Stimulated activated CD8-positive, alpha-beta memory T cell treated with anti-CD3 and anti-CD28 coated beads, Interleukin-2, amount 100 ng/mL, for 1 hour (primary cell): Measurements from ENCODE around the gene CYP8B1.
A peak's percentile ranks its signal among the peaks of the same experiment; 100 is the strongest.

Experiments
- DNase-seq, 2 donors: peaks; one replicate each; pipeline ENCODE4 v3.0.0-alpha.2; 2020; ENCODE audit warnings: low read depth in 2 of 2

The CYP8B1 gene, protein sequence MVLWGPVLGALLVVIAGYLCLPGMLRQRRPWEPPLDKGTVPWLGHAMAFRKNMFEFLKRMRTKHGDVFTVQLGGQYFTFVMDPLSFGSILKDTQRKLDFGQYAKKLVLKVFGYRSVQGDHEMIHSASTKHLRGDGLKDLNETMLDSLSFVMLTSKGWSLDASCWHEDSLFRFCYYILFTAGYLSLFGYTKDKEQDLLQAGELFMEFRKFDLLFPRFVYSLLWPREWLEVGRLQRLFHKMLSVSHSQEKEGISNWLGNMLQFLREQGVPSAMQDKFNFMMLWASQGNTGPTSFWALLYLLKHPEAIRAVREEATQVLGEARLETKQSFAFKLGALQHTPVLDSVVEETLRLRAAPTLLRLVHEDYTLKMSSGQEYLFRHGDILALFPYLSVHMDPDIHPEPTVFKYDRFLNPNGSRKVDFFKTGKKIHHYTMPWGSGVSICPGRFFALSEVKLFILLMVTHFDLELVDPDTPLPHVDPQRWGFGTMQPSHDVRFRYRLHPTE

DNA sequence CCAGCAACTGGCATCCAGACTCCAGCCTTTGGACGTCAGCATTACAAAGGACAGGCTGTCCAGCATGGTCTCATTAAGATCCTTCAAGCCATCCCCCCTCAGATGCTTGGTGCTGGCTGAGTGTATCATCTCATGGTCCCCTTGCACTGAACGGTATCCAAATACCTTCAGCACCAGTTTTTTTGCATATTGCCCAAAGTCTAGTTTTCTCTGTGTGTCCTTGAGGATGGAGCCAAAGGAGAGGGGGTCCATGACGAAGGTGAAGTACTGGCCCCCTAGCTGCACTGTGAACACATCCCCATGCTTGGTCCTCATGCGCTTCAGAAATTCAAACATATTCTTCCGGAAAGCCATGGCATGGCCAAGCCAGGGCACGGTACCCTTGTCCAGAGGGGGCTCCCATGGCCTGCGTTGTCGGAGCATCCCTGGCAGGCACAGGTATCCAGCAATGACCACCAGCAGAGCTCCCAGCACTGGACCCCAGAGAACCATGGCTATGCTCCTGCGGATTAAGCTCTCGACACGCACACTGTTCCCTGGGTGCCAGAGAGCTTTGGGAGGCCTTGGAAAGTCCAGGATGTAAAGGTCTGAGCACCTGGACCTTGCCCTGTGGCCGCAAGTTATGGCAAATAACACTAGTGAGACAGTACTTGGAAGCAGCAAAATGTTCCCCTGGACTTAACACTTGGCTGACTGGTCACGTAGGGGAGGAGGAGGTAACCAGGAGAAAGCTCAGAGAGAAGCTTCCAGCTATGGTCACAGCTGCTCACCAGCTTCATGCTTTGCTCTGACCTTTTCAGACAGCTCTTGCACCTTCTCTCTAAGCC, at the start of gene CYP8B1:
CYP8B1 (minus strand) TSS at position 555 of the 827 bp plus-strand sequence; CDS start at position 492, 63 bp downstream.
- DNase-seq: no peak

DNA sequence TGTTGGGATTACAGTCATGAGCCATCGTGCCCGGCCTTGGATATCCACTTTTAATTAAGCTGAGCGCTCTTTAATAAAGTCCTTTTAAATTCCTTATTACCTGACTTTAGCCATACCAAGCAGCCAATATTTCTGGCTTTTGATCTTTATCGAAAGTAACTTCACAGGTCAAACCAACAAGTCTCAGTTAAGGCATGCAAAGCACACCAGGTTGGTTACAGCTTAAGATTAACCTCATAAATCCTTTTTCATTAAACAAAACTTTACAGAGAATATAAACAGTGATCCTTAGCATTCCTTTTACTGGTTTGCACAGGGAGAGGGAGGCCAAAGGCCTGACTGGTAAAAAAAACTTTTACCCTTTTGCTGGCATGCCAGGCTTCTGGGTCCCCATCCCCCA, 47.9 kb upstream of the CYP8B1 start:
- DNase-seq: no peak

DNA sequence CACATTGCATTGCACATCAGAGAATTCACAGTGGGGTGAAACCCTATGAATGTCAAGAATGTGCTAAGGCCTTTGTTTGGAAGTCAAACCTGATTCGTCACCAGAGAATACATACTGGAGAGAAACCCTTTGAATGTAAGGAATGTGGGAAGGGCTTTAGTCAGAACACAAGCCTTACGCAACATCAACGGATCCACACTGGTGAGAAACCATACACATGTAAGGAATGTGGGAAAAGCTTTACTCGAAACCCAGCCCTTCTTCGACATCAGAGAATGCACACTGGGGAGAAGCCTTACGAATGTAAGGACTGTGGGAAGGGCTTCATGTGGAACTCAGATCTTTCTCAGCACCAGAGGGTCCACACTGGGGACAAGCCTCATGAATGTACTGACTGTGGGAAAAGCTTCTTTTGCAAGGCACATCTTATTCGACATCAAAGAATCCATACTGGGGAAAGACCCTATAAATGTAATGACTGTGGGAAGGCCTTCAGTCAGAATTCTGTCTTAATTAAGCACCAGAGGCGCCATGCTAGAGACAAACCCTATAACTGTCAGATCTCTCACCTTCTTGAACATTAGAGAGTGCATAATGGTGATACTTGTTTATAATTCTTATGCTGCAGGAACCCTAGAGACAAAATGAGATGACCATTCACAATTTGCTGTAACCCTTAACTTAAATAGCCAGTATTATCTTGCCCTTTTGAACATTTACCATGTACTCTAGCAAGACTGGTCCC, 39.3 kb upstream of the CYP8B1 start:
- DNase-seq: no peak

DNA sequence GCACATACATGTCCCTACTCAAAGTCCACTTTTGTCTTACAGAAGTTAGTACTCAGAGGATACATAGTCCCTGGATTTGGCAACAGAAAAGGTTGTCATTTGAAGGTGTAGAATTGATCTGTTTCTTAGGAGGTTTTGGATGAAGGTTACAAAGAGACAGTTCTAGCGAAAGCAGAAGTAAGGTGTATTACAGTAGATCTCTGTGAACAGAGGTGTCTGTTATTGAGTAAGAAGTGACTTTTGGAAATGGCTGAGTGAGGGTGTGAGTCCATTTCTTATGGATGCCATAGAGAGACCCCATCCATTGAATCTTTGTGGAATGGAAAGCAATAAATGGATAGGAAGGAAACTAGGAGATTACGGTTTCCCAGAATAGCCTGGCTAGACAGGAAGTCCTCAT, 35.9 kb upstream of the CYP8B1 start:
- DNase-seq: no peak

DNA sequence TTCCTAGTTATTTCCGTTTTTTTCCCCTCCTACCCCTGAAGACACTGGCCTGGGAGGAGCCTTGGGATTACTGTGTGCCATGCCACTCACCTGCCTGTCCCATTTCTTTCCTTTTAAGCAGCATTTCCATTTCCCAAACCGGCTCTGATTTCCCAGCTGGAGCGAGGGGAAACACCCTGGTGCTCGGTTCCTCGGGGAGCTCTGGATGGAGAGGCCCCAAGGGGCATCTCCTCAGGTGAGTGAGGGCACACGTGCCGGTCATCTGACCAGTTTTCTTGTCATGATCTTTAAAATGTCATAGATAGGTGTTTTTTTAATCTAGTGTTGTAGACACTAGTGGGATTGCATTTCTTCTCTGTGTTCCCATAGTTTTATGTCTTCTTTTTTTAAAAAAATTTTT, 33.0 kb upstream of the CYP8B1 start:
- DNase-seq: no peak

DNA sequence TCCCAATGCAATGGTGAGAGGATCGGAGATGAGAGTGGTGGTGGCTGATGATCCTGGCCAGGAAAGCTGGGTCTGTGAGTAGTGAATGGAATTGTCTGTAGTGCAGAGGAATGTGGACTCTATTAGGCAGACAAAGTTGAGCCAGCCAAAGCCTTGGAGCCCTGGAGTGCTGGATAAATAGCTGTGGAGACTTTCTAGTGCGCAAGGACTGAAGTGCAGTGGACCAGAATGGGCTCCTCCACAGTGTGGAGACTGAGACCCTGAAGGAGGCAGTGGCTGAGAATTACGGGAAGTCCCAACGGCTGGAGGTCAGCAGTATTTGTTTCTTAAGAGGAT, 31.1 kb upstream of the CYP8B1 start:
- no peak for DNase-seq

DNA sequence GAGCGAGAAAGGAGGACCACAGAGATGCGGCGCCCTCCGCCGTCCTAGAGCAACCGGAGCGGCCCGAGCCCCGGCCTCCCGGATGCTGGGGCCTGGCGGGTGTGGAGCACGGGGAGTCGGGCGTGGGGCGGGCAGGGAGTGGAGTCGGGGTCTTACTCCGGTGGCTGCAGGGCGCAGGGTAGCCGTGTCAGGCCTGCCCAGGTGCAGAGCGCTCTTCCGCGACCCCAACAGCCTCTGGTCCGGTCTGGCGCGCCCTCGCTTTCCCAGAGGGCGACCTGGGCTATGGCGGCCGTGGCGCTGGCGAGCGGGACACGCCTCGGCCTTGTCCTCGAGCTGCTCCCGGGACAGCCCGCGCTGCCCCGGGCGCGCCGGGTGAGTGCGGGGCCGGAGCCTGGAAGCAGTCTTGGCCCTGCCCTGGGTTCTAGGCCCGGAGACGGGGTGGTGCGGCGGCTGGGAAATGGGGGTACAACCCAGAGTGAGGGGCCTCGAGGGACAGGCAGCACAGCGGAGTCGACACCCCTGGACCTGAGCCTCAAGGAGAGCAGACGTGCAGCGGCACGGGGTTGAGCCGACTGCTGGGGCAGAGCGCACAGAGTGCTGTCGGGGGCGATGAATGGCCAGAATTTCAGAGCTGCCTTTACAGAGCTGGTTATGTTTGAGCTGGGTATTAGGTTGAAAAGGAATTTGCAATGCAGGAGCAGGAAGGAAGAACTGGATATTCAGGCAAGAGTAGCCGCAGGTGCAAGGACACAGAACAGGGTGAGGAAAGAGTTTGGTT, 30.6 kb upstream of the CYP8B1 start, which contains the start of gene ZNF662:
ZNF662 (plus strand) TSS at position 73 of the 778 bp plus-strand sequence. CDS start 1,973 bp downstream, outside the sequence.
- DNase-seq: peak in 1 of 2 donors; percentile 5

- DNase-seq: no peak
Observed at GRCh38 chr3:42905740-42906069, 30.0 kb upstream of the CYP8B1 start.

GRCh38 chr3:42904076-42904475, 28.4 kb upstream of the CYP8B1 start:
- no peak for DNase-seq

DNA sequence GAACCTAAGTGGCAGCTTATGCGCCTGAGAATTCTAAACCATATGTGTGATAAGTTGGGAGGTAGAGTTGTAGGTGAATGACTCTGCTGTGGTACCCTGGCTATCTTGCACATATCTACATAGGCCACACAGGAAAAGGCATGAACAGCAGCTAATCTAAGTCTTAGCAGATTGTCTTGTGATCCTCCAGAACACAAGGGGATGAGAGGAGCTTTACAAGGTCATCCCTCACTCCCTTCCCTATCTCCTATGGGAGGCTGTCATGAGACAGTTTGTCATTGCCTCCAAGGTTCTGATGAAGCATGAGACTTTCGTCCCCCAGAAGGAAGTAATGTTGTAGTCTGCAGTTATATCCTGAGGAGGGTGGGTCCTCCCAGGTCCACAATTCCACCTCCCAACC, 26.6 kb upstream of the CYP8B1 start:
- no peak for DNase-seq

DNA sequence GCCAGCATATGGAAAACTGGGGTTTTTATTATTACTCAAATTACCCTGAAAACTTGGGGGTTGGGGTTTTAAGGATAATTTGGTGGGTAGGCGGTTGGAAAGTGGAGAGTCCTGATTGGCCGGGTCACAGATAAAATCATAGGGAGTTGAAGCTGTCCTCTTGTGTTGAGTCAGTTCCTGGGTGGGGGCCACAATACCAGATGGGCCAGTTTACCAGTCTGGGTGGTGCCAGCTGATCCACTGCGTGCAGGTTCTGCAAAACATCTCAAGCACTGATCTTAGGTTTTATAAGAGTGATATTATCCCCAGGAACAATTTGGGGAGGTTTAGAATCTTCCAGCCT, 25.4 kb upstream of the CYP8B1 start:
- no peak for DNase-seq

- DNase-seq: no peak
Observed at GRCh38 chr3:42900226-42901072, 24.8 kb upstream of the CYP8B1 start.

DNA sequence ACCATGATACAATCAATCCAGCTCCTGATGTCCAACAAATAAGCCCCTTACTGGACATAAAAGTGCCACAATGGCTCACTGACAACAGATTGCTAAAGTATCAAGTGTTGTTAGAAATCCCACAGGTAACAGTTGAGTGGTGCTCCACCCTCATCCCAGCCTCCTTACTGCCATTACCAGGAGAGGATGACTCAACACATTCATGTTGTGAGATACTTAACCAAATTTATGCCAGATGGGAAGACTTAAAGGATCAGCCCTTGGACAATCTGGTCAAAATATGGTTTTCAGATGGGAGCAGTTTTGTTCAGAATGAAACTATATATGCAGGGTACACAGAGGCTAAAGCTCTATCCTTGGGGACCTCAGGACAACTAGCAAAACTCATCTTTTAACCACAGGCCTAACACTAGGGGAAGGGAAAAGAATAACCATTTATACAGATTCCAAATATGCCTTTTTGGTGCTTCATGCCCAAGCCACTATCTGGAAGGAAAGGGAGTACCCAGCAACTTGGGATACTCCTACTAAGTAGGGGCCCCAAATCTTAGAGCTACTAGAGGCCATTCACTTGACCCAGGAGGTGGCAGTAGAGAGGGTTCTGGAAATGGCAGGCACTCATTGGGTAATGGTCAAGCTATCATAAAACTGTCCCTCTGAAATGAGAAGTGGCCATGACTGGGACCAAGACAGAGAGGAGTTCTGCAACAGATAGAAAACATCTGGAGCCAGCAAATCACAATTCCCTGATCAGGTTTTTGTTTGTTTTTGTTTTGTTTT, 23.4 kb upstream of the CYP8B1 start:
- no peak for DNase-seq

DNA sequence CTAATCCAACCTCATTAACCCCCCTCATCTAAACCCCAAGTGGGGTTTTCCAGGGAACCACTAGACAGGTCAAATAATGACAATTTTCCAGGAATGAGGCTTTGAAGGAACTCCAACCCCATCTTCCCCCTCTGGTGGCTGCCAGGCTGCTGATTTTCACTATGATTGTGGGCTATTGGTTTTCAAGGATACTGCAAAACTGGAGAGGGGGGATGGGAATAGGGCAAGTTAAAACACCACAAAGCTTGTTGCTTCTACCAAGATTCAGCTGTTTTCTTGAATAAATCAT, 19.8 kb upstream of the CYP8B1 start:
- DNase-seq: no peak

- DNase-seq: no peak
Observed at GRCh38 chr3:42894698-42895579, 19.3 kb upstream of the CYP8B1 start.

- no peak for DNase-seq
Observed at GRCh38 chr3:42892807-42893206, 17.1 kb upstream of the CYP8B1 start.

DNA sequence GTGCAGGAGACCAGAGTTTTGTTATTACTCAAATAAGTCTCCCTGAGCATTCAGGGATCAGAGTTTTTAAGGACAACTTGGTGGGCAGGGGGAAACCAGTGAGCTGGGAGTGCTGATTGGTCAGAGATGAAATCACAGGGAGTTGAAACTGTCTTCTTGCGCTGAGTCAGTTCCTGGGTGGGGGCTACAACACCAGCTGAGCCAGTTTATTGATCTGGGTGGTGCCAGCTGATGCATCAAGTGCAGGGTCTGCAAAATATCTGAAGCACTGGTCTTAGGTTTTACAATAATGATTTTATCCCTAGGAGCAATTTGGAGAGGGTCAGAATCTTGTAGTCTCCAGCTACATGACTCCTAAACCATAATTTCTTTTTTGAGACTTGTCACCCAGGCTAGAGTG, 16.5 kb upstream of the CYP8B1 start:
- DNase-seq: no peak

DNA sequence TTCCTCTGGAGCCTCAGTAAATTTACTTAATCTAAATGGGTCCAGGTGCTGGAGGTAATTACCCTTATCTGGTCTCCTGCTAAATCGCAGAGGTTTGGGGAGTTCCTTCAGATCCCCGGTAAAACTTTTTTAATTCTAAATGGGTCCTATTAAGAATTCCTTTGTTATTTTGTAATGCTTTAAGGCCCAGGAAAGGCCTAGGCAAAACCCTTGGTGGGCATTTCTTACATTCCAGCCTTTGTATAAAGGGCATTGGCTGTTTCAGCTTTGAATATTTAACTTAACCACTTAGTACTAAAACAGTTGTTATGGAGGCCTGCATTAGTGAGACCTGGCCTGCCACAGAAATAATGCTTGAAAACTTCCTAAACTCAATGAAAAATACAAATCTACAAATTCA, 15.4 kb upstream of the CYP8B1 start:
- DNase-seq: no peak

DNA sequence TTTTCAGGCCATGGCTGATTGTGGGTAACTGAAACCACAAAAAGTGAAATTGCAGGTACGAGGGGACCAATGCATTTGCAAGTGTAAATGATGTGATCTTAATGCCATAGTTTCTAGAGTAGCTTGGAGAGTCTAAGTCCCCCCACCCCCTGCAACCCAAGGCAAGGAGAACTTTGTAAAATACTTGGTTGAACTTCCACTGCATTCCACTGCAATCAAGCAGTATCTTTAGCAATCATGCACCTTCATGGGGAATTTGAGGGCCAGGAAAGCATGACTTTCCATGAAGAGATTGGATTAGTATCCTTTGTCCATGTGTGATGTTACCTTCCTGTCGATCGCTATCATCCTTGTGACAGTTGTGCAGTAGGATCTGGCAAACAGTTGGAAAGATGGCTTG, 11.4 kb upstream of the CYP8B1 start:
- DNase-seq: no peak
